K562 (cell line): Measurements from ENCODE around the gene SDR39U1. TPM values are rescaled to one million over a fixed set of nuclear protein-coding genes. Genes with fewer than 3 reads are reported as not detected.

Source experiments
- ATAC-seq: fragments of 200-7000 bp; cut with Tn5 transposase; 3 replicates; pipeline ENCODE4 v1.9.1; 2020; ENCODE audit warnings: moderate library complexity
- BruUV-seq: library from RNA; stranded (reverse); fragments of 400-500 nt; replicated peaks from 2 replicates; lab custom pipeline; 2021; lab: Mats Ljungman, UMichigan
- CTCF ChIA-PET: fragments of 300-600 bp; formaldehyde crosslinking; extraction: SDS; loops from one replicate; lab custom pipeline; 2021; ENCODE audit warnings: low intra/inter-chr PET ratio; lab: Yijun Ruan, JAX
- POLR2A ChIA-PET: fragments of 300-600, 350-650 bp; sonication (Branson Sonifier 250); formaldehyde crosslinking; extraction: SDS; loops from one replicate; lab custom pipeline; 2021; ENCODE audit warnings: antibody characterized with exemption, inconsistent platforms; lab: Yijun Ruan, JAX
- DNase-seq, 4 experiments: peaks; one replicate each; pipeline versions ENCODE4 v3.0.0 to v3.0.0-alpha.2; 2011 to 2018; ENCODE audit warnings: low spot score in 3 of 4, mixed read lengths in 3 of 4; ENCODE audit errors: extremely low read depth in 1 of 4
- FAIRE-seq: peaks from 2 replicates; lab custom pipeline; 2011; peaks lifted over from hg19 to GRCh38; lab: Jason Lieb, UNC
- H2AFZ ChIP-seq: 2 replicates; pipeline ENCODE4 v1.6.0; 2011; ENCODE audit warnings: low read depth, low read length, control low read depth, inconsistent platforms
- H3K27ac ChIP-seq: fragments of 200-600 bp; 3 replicates; pipeline ENCODE4 v1.8.0; 2011; ENCODE audit warnings: low read depth, mild to moderate bottlenecking, control low read depth, inconsistent platforms, low read length, moderate library complexity, mixed read lengths; ENCODE audit errors: extremely low read depth
- H3K27me3 ChIP-seq, 2 experiments: fragments of 300-600 bp in 1 of 2; 2 replicates in 1 of 2; 3 replicates in 1 of 2; pipeline versions ENCODE4 v1.6.0 to v1.8.0; 2011; ENCODE audit warnings: inconsistent platforms in 2 of 2, low read length in 2 of 2, mild to moderate bottlenecking in 1 of 2, mixed read lengths in 1 of 2, moderate library complexity in 1 of 2; ENCODE audit not compliant: control insufficient read depth in 2 of 2, insufficient read depth in 2 of 2
- H3K36me3 ChIP-seq: fragments of 300-600 bp; 3 replicates; pipeline ENCODE4 v1.8.0; 2011; ENCODE audit warnings: mild to moderate bottlenecking, low read length, inconsistent platforms; ENCODE audit not compliant: control insufficient read depth, insufficient read depth
- H3K4me1 ChIP-seq, 2 experiments: fragments of 200-600 bp in 1 of 2; replicated peaks in 1 of 2; 2 replicates in 1 of 2; 3 replicates in 1 of 2; pipeline versions ENCODE4 v1.5.1 to v1.8.0; 2011; ENCODE audit warnings: inconsistent platforms in 2 of 2, low read length in 2 of 2, mild to moderate bottlenecking in 1 of 2, mixed read lengths in 1 of 2, moderate library complexity in 1 of 2; ENCODE audit not compliant: control insufficient read depth in 2 of 2, insufficient read depth in 2 of 2
- H3K4me2 ChIP-seq: 2 replicates; pipeline ENCODE4 v1.6.1; 2011; ENCODE audit warnings: low read length, control low read depth, inconsistent platforms, mixed read lengths; ENCODE audit not compliant: insufficient read depth
- H3K4me3 ChIP-seq: fragments of 200-600 bp; sonication (generic), shearing (Covaris generic); 2 replicates; pipeline ENCODE4 v1.5.1; 2016; ENCODE audit warnings: control low read depth, inconsistent platforms
- H3K79me2 ChIP-seq: fragments of 200-600 bp; 3 replicates; pipeline ENCODE4 v1.8.0; 2011; ENCODE audit warnings: low read length, inconsistent platforms; ENCODE audit not compliant: control insufficient read depth, insufficient read depth
- H3K9ac ChIP-seq, 2 experiments: 2 replicates each; pipeline versions ENCODE4 v1.6.0 to v1.6.1; 2011; ENCODE audit warnings: low read depth in 2 of 2, low read length in 2 of 2, control low read depth in 1 of 2, inconsistent platforms in 1 of 2, mild to moderate bottlenecking in 1 of 2, mixed read lengths in 1 of 2; ENCODE audit not compliant: insufficient read depth in 1 of 2
- H3K9me1 ChIP-seq: one replicate; pipeline ENCODE4 v1.6.0; 2011; ENCODE audit warnings: inconsistent platforms, mild to moderate bottlenecking, low read length, moderate library complexity; ENCODE audit not compliant: control insufficient read depth, insufficient read depth
- H3K9me3 ChIP-seq: replicated peaks from 2 replicates; pipeline ENCODE4 v1.5.1; 2011; ENCODE audit warnings: low read depth, low read length, inconsistent platforms; ENCODE audit not compliant: control insufficient read depth, insufficient read depth
- H4K20me1 ChIP-seq: replicated peaks from 2 replicates; pipeline ENCODE4 v1.6.1; 2011; ENCODE audit warnings: low read length, inconsistent platforms, mixed read lengths; ENCODE audit not compliant: control insufficient read depth, insufficient read depth
- FOXP1 ChIP-seq: sonication (generic); formaldehyde crosslinking; IDR thresholded peaks from 2 replicates; pipeline ENCODE4 v1.8.0; 2022; ENCODE audit warnings: mild to moderate bottlenecking, missing genetic modification reagents
- MXI1 ChIP-seq: IDR thresholded peaks from 2 replicates; pipeline ENCODE4 v1.6.1; 2011; ENCODE audit warnings: low read depth, mild to moderate bottlenecking, improper control_type of control experiment, low read length
- ZNF175 ChIP-seq: fragments of 200-800 bp; sonication (Bioruptor generic); IDR thresholded peaks from 2 replicates; pipeline ENCODE4 v1.6.1; 2016; ENCODE audit warnings: low read depth, mild to moderate bottlenecking, missing genetic modification characterization, missing compliant biosample characterization
- WGBS: fragments of 100-300 bp; shearing (Covaris generic); methylation state at CpG from one replicate; pipeline ENCODE4 v1.1.6; 2016; ENCODE audit warnings: low coverage, mixed read lengths; ENCODE audit not compliant: insufficient coverage; ENCODE audit errors: missing lambda C conversion rate; 5-methylcytosine and 5-hydroxymethylcytosine counted together
- in situ Hi-C: fragments of 300-500 bp; cut with MboI; formaldehyde crosslinking; loops from 4 replicates; pipeline ENCODE4 v1.15.0; 2018; ENCODE audit warnings: inconsistent platforms, mixed read lengths
- intact Hi-C: fragments of 100-400 bp; cut with micrococcal nuclease; formaldehyde crosslinking; loops from 2 replicates; pipeline ENCODE4 v1.14.2; 2022
- polyA plus RNA-seq, 8 experiments: library from polyadenylated mRNA; depleted of rRNA in 4 of 8; stranded (reverse) in 5 of 8; unstranded in 3 of 8; fragments of >200 nt; fragmentation: Nextera tagmentation in 2 of 8; fragmentation: Illumina TruSeq in 1 of 8; extraction: Ambion mirVana in 2 of 8; extraction: Trizol in 1 of 8; gene quantifications; 2 replicates each; pipeline versions ENCODE4 v1.2.1 to v1.2.3, GENCODE V29; 2011 to 2014; ENCODE audit warnings: inconsistent platforms in 1 of 8, missing spikeins in 1 of 8
- total RNA-seq, 7 experiments: library from RNA; depleted of rRNA in 6 of 7; stranded (reverse); fragments of >200 nt in 6 of 7; fragmentation: Illumina TruSeq in 2 of 7; extraction: Trizol in 2 of 7; gene quantifications; 2 replicates each; pipeline versions ENCODE4 v1.2.1 to v1.2.3, GENCODE V29; 2011 to 2021; ENCODE audit warnings: low replicate concordance in 1 of 7
- TF ChIP-seq, protein P1 (sequence below): fragments of 450-650 bp; IDR thresholded peaks from 2 replicates; pipeline ENCODE4 v1.6.1; 2016; ENCODE audit warnings: mild to moderate bottlenecking
- TF ChIP-seq, protein P2 (sequence below): fragments of 250-450 bp; sonication (Bioruptor Pico); IDR thresholded peaks from 2 replicates; pipeline ENCODE4 v1.5.0; 2021; ENCODE audit warnings: mild to moderate bottlenecking, borderline replicate concordance
- TF ChIP-seq, protein P3 (sequence below): IDR thresholded peaks from 3 replicates; pipeline ENCODE4 v1.6.1; 2011; ENCODE audit warnings: borderline replicate concordance, mild to moderate bottlenecking, moderate library complexity; ENCODE audit not compliant: insufficient read length; ENCODE audit errors: extremely low read depth
- TF ChIP-seq, protein P4 (sequence below): fragments of 250-450 bp; sonication (Bioruptor Pico); IDR thresholded peaks from 2 replicates; pipeline ENCODE4 v1.5.0; 2020; ENCODE audit warnings: mild to moderate bottlenecking

SDR39U1 gene
- total and polyA plus RNA-seq, 9 of the 15 experiments (the other 6 are each of a cell fraction or from before 2014, with no cell fraction given): 10.4 to 56.1 (median 19.8) TPM

DNA sequence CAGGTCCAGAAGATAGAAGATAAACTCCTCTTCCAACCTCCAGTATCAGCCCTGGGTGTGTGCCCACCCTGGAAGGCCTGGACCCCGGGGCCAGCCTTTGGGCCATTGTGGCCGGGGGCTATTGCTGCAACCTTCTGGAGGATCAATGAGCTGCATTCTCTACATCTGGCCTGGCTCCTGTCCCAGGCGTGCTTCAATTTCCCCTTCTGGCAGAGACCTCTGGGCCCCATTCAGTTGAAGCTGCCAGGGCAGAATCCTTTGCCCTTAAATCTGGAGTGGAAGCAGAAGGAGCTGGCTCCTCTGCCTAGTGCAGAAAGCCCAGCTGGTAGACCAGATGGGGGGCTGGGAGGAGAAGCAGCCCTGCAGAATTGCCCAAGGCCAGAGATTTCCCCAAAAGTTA lies 33.8 kb downstream of the SDR39U1 start:
- peaks cover 0 to 8% of the 10 kb centered on the region in 2 experiments; a peak in 1 of 5 replicates for H3K27me3 ChIP-seq
- no peak for ATAC-seq
- H2AFZ ChIP-seq: no peak overlapping the region
- no peaks in the 10 kb centered on the region for H3K36me3 ChIP-seq
- H3K4me1 ChIP-seq: peaks cover 0 to 7% of the 10 kb centered on the region in 2 experiments; a peak in 3 of 5 replicates
- TF ChIP-seq ZNF175 (CRISPR knock-in tag) (no peak), MXI1 (no peak), FOXP1 (CRISPR knock-in tag) (no peak)
- TF ChIP-seq, protein P1, sequence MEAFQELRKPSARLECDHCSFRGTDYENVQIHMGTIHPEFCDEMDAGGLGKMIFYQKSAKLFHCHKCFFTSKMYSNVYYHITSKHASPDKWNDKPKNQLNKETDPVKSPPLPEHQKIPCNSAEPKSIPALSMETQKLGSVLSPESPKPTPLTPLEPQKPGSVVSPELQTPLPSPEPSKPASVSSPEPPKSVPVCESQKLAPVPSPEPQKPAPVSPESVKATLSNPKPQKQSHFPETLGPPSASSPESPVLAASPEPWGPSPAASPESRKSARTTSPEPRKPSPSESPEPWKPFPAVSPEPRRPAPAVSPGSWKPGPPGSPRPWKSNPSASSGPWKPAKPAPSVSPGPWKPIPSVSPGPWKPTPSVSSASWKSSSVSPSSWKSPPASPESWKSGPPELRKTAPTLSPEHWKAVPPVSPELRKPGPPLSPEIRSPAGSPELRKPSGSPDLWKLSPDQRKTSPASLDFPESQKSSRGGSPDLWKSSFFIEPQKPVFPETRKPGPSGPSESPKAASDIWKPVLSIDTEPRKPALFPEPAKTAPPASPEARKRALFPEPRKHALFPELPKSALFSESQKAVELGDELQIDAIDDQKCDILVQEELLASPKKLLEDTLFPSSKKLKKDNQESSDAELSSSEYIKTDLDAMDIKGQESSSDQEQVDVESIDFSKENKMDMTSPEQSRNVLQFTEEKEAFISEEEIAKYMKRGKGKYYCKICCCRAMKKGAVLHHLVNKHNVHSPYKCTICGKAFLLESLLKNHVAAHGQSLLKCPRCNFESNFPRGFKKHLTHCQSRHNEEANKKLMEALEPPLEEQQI: no peak
- TF ChIP-seq, protein P2, sequence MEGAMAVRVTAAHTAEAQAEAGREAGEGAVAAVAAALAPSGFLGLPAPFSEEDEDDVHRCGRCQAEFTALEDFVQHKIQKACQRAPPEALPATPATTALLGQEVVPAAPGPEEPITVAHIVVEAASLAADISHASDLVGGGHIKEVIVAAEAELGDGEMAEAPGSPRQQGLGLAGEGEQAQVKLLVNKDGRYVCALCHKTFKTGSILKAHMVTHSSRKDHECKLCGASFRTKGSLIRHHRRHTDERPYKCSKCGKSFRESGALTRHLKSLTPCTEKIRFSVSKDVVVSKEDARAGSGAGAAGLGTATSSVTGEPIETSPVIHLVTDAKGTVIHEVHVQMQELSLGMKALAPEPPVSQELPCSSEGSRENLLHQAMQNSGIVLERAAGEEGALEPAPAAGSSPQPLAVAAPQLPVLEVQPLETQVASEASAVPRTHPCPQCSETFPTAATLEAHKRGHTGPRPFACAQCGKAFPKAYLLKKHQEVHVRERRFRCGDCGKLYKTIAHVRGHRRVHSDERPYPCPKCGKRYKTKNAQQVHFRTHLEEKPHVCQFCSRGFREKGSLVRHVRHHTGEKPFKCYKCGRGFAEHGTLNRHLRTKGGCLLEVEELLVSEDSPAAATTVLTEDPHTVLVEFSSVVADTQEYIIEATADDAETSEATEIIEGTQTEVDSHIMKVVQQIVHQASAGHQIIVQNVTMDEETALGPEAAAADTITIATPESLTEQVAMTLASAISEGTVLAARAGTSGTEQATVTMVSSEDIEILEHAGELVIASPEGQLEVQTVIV (CRISPR knock-in tag): no peak
- TF ChIP-seq, protein P3, sequence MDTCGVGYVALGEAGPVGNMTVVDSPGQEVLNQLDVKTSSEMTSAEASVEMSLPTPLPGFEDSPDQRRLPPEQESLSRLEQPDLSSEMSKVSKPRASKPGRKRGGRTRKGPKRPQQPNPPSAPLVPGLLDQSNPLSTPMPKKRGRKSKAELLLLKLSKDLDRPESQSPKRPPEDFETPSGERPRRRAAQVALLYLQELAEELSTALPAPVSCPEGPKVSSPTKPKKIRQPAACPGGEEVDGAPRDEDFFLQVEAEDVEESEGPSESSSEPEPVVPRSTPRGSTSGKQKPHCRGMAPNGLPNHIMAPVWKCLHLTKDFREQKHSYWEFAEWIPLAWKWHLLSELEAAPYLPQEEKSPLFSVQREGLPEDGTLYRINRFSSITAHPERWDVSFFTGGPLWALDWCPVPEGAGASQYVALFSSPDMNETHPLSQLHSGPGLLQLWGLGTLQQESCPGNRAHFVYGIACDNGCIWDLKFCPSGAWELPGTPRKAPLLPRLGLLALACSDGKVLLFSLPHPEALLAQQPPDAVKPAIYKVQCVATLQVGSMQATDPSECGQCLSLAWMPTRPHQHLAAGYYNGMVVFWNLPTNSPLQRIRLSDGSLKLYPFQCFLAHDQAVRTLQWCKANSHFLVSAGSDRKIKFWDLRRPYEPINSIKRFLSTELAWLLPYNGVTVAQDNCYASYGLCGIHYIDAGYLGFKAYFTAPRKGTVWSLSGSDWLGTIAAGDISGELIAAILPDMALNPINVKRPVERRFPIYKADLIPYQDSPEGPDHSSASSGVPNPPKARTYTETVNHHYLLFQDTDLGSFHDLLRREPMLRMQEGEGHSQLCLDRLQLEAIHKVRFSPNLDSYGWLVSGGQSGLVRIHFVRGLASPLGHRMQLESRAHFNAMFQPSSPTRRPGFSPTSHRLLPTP: no peak
- TF ChIP-seq, protein P4, sequence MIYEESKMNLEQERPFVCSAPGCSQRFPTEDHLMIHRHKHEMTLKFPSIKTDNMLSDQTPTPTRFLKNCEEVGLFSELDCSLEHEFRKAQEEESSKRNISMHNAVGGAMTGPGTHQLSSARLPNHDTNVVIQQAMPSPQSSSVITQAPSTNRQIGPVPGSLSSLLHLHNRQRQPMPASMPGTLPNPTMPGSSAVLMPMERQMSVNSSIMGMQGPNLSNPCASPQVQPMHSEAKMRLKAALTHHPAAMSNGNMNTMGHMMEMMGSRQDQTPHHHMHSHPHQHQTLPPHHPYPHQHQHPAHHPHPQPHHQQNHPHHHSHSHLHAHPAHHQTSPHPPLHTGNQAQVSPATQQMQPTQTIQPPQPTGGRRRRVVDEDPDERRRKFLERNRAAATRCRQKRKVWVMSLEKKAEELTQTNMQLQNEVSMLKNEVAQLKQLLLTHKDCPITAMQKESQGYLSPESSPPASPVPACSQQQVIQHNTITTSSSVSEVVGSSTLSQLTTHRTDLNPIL (CRISPR knock-in tag): no peak
- WGBS: 0% methylated on average over 1 of the region's 3 CpGs
- no peaks in the 10 kb centered on the region for H3K79me2 ChIP-seq
- in situ Hi-C loops: no loop called here
- H3K27ac ChIP-seq: no peak overlapping the region
- ChIA-PET CTCF (no interaction called here), POLR2A (interaction anchor here (0.6 to 2.3 kb wide), 6 partner anchors 12 to 136 kb away, joined by 3 to 11 read pairs (median 4); partner anchors contain the start of gene KHNYN)
- H3K4me3 ChIP-seq: no peak overlapping the region
- no peaks in the 10 kb centered on the region for H3K9me3 ChIP-seq
- intact Hi-C loops: no loop called here
- DNase-seq: no peak
- no peak overlapping the region for H3K4me2 ChIP-seq
- no peaks in the 10 kb centered on the region for H4K20me1 ChIP-seq
- no peaks in the 10 kb centered on the region for H3K9me1 ChIP-seq
- BruUV-seq: no TSS peak
- H3K9ac ChIP-seq: no peak overlapping the region
- FAIRE-seq: no peak
